NCI-H2171 treated with DMSO at 0.1 percent for 48 hours (cell line): ENCODE measurements around the gene LRCH4.

Source experiments
- DNase-seq: peaks from one replicate; lab custom pipeline; 2025; lab: John Stamatoyannopoulos, UW

Gene LRCH4

DNA sequence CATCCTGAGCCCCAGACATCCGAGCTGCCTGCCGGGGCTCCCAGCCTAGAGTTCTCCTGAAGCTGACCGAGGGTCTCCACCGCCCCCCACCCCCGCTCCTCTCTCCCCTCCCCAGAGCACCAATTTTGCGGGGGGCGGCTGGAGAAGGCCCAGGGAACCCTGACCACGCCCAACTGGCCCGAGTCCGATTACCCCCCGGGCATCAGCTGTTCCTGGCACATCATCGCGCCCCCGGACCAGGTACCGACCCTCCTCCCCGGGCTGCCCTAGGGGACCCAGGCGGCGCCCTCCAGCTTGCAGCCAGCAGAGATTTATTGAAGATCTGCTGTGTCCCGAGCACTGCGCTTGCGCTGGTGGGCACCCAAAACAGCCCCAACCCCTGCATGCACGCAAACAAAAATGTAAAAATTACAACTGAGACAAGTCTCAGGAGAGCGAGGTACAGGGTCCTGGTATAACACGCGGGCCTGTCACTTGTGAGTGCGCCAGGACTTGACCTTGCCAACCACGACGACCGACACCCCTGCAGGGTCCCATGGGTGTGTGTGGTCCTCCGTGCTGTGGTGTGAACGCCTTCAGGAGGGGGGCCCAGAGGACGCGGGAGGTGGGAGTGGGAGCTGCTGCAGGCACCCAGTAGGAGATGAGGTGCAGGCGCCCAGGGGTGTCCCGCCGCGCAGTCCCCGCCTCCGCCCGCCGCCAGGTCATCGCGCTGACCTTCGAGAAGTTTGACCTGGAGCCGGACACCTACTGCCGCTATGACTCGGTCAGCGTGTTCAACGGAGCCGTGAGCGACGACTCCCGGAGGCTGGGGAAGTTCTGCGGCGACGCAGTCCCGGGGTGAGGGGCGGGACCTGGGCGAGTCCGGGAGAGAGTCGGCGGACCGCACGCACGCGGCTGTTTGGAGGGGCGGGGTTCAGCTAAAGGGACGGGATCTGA, 19.3 kb upstream of the LRCH4 start:
- no peak for DNase-seq

DNA sequence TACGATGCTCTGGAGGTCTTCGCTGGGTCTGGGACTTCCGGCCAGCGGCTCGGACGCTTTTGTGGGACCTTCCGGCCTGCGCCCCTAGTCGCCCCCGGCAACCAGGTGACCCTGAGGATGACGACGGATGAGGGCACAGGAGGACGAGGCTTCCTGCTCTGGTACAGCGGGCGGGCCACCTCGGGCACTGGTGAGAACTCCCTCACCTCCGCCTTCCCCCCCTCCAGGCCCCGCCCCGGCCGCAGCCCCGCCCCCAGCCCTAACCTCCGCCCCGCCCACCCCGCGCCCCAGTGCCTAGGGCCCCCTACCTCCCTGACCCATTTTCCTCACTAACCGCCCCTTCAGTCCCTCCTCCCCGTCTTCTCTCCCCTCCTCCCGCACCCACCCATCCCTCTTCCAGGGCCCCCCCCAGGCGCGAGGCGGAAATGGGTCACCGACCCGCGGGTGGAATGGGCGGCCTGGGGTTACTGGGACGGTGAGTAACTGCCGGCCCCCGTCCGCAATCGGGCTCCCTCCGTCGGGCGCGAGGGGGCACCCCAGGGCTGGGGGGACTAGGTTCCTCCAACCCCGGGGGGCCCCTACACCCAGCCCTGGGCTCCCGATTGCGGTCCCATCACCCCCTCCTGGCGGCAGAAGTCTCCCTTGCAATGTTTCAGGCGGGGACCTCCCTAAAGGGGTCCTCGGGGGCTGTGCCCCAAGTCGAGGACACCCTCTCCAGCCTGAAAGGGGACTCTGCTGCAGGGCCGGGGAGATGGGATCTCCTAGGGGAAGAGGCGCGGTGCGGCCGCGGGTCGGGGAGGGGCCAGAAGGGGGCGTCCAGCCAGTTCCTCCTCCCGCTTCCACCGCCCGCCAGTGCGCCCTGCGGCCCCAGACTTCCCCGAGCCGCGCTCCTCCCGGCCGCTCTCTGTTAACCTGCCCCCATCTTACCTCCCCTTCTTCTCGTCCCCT, 18.4 kb upstream of the LRCH4 start:
- peak; percentile 54 for DNase-seq

DNA sequence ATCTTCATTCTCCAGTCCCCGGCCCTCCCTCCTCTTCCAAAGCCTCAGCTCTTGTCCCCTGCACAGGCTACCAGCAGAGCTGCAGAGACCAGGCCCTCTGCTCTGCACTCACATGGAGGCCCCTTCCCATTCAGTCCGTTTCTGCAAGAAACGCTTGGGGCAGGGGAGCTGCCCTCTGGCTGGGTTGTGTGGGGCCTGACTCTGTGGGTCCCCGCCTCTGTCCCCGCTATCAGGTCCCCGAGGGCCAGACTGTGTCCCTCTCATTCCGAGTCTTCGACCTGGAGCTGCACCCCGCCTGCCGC, 17.7 kb upstream of the LRCH4 start:
- DNase-seq = no peak

DNA sequence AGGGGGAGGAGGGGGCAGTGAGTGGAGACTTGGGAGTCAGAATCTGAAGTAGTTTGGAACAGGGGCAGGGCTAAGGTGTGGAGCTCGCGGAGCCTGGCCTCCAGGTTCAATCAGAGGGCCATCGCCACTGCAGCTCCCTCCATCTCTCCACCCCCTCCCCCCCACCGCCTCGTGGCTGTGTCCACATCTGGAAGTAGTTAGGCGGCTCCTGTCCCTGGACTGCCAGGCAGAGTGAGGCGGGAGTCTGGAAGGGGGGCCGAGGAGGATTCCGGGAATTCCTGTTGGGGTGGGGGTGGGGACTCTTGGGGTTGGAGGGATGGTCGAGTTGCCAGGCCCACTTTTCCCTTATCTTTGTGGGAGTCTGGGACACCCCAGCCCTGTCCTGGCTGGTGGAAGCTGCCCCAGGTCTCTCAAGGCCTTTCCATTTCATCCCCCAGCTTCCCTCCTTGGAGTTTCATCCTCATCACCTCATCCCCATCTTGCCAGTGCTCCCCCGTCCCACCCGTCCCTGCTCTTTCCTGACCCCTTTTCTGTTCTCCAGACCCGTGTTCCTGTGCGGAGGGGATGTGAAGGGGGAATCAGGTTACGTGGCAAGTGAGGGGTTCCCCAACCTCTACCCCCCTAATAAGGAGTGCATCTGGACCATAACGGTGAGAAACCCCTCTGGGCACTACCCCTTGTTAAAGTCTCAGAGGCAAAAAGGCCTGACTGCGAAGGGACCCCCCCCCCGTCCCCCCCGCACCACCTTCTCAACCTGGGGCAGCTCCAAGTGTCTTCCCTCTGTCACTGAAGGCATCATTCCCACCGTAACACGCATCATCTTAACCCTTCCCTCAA, 17.2 kb upstream of the LRCH4 start:
- no peak for DNase-seq

DNA sequence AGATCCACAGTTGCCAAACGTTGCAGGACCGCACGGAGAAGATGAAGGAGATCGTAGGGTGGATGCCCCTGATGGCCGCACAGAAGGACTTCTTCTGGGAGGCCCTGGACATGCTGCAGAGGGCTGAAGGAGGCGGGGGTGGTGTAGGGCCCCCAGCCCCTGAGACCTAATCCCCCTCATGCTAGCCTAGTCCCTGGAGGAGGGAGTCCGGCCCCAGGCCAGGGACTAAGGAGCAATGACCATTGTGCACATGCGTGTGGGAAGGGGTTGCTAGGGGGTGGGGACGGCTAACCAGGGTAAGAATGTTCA, 14.8 kb upstream of the LRCH4 start:
- no peak for DNase-seq

DNA sequence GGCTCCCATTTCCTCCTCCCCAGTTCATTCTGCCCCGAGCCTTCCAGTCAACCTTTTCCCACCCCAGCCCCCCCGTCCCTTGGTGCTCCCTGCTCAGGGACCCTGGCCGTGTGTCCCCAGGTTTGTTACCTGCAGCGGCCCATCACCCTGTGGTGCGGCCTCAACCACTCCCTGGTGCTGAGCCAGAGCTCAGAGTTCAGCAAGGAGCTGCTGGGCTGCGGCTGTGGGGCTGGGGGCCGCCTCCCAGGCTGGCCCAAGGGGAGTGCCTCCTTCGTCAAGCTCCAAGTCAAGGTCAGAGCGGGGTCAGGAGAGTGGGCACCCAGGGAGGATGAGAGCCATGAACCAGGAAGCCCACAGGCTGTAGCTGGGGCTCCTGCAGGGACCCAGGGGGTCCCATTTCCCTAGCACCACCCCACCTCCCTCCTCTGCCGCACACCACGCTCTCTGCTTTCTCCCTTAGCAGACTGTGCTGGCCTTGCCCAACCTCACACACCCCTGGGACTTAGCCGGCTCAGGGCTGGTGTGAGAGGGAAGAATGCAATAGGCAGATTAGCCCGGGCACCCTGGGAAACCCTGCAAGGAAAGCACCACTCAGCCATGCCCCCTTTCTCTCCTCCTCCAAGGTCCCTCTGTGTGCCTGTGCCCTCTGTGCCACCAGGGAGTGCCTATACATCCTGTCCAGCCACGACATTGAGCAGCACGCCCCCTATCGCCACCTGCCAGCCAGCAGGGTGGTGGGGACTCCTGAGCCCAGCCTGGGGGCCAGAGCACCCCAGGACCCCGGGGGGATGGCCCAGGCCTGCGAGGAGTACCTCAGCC, 14.2 kb upstream of the LRCH4 start:
- no peak for DNase-seq

DNA sequence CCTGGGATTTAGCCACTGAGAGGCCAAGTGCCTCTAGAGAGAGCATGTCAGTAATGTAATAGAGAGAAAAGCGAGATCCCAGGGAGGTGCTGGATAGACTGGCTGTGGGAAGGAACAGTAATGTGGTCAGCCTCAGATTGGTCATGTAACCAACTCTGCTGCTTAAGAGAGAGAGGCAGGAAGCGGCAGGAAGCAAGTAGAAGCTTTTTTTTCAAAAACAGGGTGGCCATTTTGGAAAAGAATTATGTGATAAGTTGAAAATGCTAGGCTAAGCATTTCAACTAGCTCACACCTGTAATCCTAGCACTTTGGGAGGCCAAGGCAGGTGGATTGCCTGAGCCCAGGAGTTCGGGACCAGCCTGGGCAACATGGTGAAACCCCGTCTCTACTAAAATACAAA, 12.5 kb upstream of the LRCH4 start:
- DNase-seq = no peak

DNA sequence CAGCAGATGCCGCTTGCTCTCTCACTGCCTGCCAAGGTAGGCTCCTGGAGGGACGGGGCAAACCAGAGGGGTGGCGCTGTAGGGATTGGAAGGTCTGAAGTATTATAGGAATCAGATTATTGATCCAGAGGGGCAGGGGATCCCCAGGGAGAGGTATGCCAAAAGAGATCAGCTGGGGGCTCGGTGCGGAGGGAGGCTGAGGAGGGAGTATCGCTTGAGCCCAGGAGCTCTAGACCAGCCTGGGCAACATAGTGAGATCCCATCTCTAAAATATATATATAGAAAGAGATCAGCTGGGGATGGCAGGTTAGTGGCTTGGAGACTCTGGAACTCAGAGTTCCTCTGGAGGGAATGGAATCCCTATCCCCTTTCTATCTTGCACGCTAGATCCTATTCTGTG, 9.3 kb upstream of the LRCH4 start:
- no peak for DNase-seq

DNA sequence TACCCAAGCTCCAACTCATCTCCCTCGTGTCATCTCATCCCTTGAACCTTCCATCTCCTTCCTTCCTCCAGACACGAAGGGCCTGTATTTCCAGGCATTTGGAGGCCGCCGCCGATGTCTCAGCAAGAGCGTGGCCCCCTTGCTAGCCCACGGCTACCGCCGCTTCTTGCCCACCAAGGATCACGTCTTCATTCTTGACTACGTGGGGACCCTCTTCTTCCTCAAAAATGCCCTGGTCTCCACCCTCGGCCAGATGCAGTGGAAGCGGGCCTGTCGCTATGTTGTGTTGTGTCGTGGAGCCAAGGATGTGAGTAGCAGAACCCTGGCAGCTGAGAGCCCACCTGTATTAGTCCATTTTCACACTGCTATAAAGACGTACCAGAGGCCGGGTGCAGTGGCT, 5.7 kb upstream of the LRCH4 start:
- no peak for DNase-seq

DNA sequence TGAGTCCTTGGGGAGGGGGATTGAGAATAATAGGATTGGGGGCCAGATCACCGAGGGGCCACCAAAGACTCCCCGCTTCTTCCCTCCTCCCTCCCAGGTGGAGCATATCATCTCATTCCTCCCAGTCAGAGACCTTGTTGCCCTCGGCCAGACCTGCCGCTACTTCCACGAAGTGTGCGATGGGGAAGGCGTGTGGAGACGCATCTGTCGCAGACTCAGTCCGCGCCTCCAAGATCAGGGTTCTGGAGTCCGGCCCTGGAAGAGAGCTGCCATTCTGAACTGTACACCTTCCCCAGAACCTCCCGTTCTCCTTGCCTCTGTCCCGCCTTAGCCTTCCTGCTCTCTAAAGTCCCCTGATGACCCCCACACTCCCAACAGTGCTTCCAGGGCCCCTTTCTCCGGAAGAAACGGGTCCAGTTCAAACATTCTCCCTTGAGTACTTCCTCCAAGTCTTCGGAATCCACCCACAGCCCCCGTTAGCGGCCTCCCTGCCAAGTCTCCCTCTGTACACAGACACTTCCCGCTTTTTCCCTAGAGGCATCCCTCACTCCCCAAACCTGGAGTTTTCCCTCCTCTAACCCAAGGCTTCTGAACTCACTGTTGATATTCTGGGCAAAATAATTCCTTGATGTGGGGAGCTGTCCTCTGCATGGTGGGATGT, 4.3 kb upstream of the LRCH4 start:
- no peak for DNase-seq

DNA sequence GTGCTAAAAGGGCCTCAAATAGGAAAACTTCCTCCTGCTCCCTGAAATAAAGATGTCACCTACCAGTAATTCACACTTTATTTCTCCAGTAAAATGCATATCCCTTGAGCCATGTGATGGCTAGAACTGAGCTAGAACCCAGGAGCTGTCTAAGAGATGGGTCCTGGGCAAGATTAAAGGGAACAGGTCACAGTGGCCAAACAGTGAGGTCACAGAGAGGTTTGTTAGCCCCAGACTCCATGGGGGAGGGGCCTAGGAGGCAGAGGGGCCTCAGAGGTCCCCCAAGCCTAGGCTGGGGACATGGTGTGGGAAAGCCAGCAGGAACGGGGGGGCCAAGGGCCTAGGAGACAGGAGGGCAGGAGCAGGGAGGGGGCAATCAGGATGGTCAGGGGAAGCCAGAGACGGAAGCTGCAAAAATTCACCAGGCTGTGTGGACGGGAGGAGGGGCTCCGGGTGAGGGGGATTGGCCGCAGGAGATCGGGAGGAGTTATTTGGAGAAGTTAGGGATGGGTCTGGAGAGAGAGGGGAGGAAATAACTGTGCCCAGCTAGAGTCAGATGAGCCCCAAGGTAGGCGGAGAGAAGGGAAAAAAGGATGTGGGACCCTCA, 3.5 kb upstream of the LRCH4 start:
- no peak for DNase-seq

DNA sequence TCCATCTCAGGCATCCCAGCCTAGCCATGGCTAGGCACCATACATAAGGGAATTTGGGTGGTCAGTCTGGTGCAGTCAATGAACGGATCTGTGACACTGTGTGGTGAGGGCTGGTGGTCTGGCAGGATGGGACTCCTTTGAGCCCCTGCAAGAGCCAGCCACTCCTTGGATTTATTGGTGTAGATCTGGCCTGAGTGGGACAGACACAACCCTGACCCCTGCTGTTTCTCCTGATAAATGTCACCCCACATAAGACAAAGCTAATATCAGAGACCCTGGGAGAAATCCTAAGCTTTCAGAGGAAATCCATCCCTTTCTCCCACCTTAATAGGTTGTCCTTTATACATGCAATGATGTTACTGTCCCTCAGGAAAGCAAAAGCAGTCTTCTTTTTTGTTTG, 2.5 kb upstream of the LRCH4 start:
- DNase-seq = no peak

DNA sequence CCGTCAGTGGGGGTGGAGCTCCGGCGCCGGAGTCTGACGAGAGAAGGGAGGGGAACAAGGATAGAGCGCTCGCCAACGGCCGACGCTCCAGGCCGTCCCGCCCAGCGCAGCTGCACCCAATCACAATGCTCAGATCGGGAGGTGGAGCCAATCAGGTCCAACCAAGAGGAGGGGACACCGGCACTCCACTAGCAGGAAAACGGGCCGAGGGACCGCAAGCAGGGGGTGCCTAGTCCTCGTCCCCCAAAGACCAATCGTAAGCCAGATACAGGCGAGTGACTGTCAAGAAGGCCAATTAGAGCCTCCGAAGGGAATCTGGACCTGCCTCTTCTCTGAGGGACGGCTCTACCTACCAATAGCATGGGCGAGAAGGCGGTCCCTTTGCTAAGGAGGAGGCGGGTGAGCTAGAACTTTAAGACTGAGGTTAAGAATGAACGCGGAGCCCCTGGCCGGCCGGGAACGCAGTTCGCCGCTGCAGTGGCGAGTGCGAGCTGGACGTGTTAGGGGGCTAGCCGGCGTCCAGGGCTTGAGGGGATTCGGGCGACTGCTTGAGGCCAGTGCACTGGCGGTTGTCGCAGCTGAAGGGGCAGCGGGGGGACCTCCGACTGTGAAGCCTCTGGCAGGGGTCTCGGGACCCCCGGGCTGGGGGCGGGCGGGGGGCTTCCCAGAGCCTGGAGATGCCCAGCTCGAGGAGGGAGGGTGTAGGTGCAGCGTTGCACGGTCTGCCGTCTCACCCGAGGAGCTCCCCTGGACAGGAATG, 517 bp upstream of the LRCH4 start, which contains the start of gene FBXO24:
Gene FBXO24, plus strand, starts transcription at position 63 of the 760 bp plus-strand sequence. Its CDS starts 298 bp downstream, at position 361.
- DNase-seq = peak; percentile 100

DNA sequence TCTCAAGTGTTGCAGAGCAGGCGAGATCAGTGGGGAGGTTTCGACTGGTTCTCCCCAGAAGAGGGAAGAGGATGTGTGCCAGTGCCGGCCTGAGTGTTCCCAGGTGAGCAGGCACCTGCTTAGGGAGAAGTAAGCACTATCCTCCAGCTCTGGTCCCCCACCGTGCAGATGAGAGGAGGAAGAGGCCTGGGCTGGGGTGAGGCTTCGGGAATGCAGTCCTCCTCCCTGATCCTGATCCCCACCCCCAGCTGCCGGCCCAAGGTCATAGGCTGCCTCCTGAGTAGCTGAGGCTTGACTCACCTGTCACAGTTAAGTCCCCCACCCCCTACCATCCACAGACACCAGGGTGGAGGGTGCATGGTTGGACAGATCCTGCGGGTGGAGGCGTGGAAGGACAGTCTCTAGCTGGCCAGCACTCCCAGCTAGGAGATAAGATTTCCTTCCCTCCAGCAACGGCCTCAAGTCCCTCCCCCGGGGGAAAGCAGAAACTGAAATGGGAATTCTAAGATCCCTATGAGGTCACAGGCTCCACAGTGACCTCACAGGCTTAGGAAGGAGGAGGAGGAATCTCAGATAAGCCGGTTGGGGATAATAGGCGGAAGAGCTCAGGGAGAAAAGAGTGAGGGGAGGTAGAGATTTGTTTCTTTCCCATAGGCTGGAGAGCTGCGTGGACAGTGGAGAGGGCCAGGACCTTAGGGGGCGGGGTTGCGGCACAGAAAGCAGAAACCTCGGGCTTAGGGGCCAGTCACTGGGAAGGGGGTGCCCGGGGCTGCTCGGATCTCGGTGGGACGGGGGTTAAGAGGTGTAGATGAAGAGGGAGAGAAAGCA, 1.0 kb downstream of the LRCH4 start:
- DNase-seq = peak; percentile 16

DNA sequence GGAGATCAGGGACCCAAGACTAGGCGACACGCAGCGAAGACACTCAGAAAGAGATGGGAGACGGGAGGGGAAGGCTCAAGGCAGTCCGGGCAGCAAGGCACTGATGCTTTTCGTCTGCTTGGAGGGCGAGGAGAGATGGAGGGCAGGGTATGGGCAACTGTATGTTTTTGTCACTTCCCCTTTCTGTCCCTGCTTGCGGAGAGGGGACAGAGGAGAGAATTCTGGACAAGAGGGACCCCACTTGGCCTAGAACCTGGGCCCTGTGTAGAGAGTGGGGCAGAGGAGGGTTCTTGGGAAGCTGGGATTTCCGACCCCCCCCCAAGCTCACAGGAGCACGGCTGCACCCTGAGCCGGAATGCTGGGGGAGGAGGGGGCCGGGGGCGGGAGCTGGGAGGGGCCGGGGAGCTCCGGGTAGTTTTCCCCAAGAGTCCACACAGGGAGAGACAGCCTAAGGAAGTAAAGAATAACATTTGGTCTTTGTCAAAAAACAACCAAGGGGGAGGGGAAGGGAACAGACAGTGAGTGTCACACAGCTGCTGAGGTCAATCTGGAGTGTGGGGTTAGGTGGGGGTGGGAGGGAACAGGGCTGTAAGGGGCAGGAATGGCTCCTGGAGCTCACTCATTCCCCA, 1.8 kb downstream of the LRCH4 start:
- no peak for DNase-seq

DNA sequence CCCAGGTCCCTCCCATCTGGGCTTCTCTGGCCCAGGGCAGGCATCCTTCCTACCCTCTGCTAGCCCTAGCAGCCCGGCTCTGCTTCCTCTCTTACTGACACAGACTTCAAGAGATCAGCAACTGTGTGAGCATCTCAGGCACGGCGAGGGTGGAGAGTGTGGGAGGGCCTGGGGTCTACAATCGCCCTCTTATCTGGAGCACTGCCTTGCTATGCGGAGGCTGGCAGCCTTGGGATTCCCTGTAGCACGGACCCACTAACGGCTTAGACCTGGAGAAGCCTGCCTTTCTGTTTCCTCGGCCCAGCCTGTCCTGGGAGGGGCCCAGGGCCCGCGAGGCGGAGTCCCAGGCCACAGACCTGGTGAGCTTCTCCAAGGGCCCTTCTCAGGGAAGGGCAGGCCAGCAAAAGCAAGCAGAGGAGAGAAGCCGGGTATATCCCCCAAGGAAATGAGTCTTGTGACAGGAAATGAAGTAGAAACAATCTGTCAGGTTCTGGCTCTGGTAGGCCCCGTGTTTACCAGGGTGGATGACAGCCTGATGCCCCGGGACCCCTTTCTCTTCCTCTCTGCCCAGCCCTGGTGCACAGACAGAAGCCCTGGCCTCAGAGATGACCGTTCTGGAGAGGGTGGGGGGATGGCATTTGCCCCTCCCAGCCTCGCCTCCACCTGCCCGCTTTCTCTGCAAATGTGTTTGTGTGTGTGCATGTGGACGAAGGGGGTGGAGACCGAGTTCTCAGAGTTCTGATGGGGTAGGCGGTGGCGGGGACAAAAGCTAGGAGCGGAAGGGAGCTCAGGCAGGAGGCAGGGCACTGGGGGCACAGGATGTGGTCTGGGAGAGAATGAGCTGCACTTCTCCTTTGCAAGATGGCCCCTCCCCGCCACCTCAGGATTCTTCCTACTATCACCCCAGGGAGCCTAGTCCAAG, 2.5 kb downstream of the LRCH4 start:
- DNase-seq = peak; percentile 36

DNA sequence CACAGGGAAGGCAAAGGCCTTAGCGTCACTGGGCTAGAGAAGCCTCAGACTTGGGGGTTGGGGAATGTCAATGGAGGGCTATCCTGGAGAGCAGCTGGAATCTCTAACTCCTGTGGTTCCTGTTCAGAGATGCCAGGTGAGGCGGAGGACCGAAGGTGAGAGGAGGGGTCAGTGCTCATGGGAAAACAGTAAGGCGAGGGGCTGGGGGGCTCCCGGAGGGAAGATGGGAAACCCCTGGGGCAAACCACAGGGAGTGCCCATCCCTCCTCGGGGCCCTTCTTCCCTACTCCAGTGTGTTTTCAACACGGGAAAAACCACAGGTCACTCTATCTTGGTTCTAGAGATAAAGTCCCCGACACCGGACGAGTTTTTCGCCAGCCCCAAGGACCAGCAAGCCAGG, 3.3 kb downstream of the LRCH4 start:
- DNase-seq = no peak
